SK-N-SH (cell line): Measurements from ENCODE around the gene SLC20A1. TPM values are rescaled to one million over a fixed set of nuclear protein-coding genes. Genes with fewer than 3 reads are reported as not detected.

Source experiments
- CTCF ChIA-PET: fragments of 300-600, 350-600 bp; formaldehyde crosslinking; extraction: SDS; loops from one replicate; lab custom pipeline; 2021; lab: Yijun Ruan, JAX
- POLR2A ChIA-PET: fragments of 350-600 bp; sonication (Branson Sonifier 250); formaldehyde crosslinking; extraction: SDS; loops from one replicate; lab custom pipeline; 2020; ENCODE audit warnings: antibody characterized with exemption, inconsistent platforms; lab: Yijun Ruan, JAX
- DNase-seq: peaks from one replicate; pipeline ENCODE4 v3.0.0; 2012
- H2AFZ ChIP-seq: fragments of 200-600 bp; sonication (generic); 2 replicates; pipeline ENCODE4 v1.8.1; 2016; ENCODE audit warnings: antibody characterized with exemption, mild to moderate bottlenecking, low read depth
- H3F3A ChIP-seq: fragments of 200-600 bp; sonication (generic); replicated peaks from 2 replicates; pipeline ENCODE3; 2016; ENCODE audit warnings: antibody characterized with exemption, mild to moderate bottlenecking; ENCODE audit not compliant: insufficient read depth
- H3K27ac ChIP-seq, 2 experiments: fragments of 200-500 bp in 1 of 2; fragments of 200-600 bp in 1 of 2; sonication (Bioruptor generic) in 1 of 2; sonication (generic), shearing (Covaris generic) in 1 of 2; 2 replicates each; pipeline versions ENCODE4 v1.5.1 to v1.6.1; 2014 to 2016; ENCODE audit warnings: low read depth in 2 of 2, inconsistent platforms in 1 of 2, low read length in 1 of 2, mild to moderate bottlenecking in 1 of 2, mixed read lengths in 1 of 2
- H3K27me3 ChIP-seq: fragments of 200-600 bp; sonication (generic), shearing (Covaris generic); 2 replicates; pipeline ENCODE4 v1.6.1; 2016; ENCODE audit warnings: mixed run types; ENCODE audit not compliant: insufficient read depth
- H3K36me3 ChIP-seq, 2 experiments: fragments of 200-500 bp in 1 of 2; fragments of 200-600 bp in 1 of 2; sonication (Bioruptor generic) in 1 of 2; sonication (generic) in 1 of 2; replicated peaks in 1 of 2; 2 replicates each; pipeline versions ENCODE3 to v1.5.1; 2014 to 2016; ENCODE audit warnings: low read length in 1 of 2, mild to moderate bottlenecking in 1 of 2; ENCODE audit not compliant: insufficient read depth in 2 of 2, control insufficient read depth in 1 of 2
- H3K4me1 ChIP-seq, 2 experiments: fragments of 200-500 bp in 1 of 2; fragments of 200-600 bp in 1 of 2; sonication (Bioruptor generic) in 1 of 2; sonication (generic), shearing (Covaris generic) in 1 of 2; 2 replicates each; pipeline versions ENCODE4 v1.5.1 to v1.6.1; 2014 to 2016; ENCODE audit warnings: low read depth in 1 of 2, low read length in 1 of 2, mixed run types in 1 of 2; ENCODE audit not compliant: insufficient read depth in 2 of 2, control insufficient read depth in 1 of 2
- H3K4me2 ChIP-seq: fragments of 200-600 bp; sonication (generic), shearing (Covaris generic); 2 replicates; pipeline ENCODE4 v1.6.1; 2017; ENCODE audit warnings: mixed run types
- H3K4me3 ChIP-seq, 2 experiments: fragments of 200-500 bp in 1 of 2; fragments of 200-600 bp in 1 of 2; sonication (Bioruptor generic) in 1 of 2; sonication (generic), shearing (Covaris generic) in 1 of 2; 2 replicates each; pipeline versions ENCODE4 v1.5.1 to v1.8.1; 2014 to 2016; ENCODE audit warnings: low read depth in 2 of 2, inconsistent platforms in 1 of 2, low read length in 1 of 2, mild to moderate bottlenecking in 1 of 2, mixed read lengths in 1 of 2, moderate library complexity in 1 of 2
- H3K79me2 ChIP-seq: fragments of 200-600 bp; sonication (generic); 2 replicates; pipeline ENCODE4 v1.8.1; 2017; ENCODE audit warnings: mild to moderate bottlenecking; ENCODE audit not compliant: insufficient read depth
- H3K9ac ChIP-seq: fragments of 200-600 bp; sonication (generic); 2 replicates; pipeline ENCODE4 v1.6.1; 2017; ENCODE audit warnings: mixed run types
- H3K9me2 ChIP-seq: fragments of 200-600 bp; sonication (generic); 2 replicates; pipeline ENCODE4 v1.6.1; 2017; ENCODE audit warnings: mixed run types
- H3K9me3 ChIP-seq: fragments of 200-600 bp; sonication (generic); 2 replicates; pipeline ENCODE4 v1.6.1; 2017; ENCODE audit warnings: mixed run types, mild to moderate bottlenecking, moderate library complexity
- H4K20me1 ChIP-seq: fragments of 200-600 bp; sonication (generic); 2 replicates; pipeline ENCODE4 v1.6.1; 2017; ENCODE audit warnings: mild to moderate bottlenecking, mixed run types; ENCODE audit not compliant: insufficient read depth
- ELF1 ChIP-seq: IDR thresholded peaks from 2 replicates; pipeline ENCODE4 v1.4.0; 2012
- FOSL2 ChIP-seq: IDR thresholded peaks from 2 replicates; pipeline ENCODE4 v1.4.0; 2012; ENCODE audit warnings: low read depth, mild to moderate bottlenecking, moderate library complexity, borderline replicate concordance
- FOXM1 ChIP-seq: IDR thresholded peaks from 2 replicates; pipeline ENCODE4 v1.4.0; 2012; ENCODE audit warnings: low read depth, mild to moderate bottlenecking
- MAX ChIP-seq: IDR thresholded peaks from 2 replicates; pipeline ENCODE4 v1.4.0; 2012; ENCODE audit warnings: low read depth
- MXI1 ChIP-seq: IDR thresholded peaks from 2 replicates; pipeline ENCODE4 v1.6.1; 2012; ENCODE audit warnings: mild to moderate bottlenecking, low read depth, low read length, improper control_type of control experiment
- PBX3 ChIP-seq: IDR thresholded peaks from 2 replicates; pipeline ENCODE4; 2012
- REST ChIP-seq: IDR thresholded peaks from 2 replicates; pipeline ENCODE4 v1.6.1; 2012; ENCODE audit warnings: mild to moderate bottlenecking, low read depth, low read length, moderate library complexity
- SMC3 ChIP-seq: IDR thresholded peaks from 2 replicates; pipeline ENCODE4 v1.6.1; 2012; ENCODE audit warnings: low read depth, low read length, improper control_type of control experiment
- TAF1 ChIP-seq: IDR thresholded peaks from 2 replicates; pipeline ENCODE4 v1.6.1; 2012; ENCODE audit warnings: low read depth, mild to moderate bottlenecking, low read length, moderate library complexity, borderline replicate concordance
- USF2 ChIP-seq: fragments of 150-350 bp; IDR thresholded peaks from 2 replicates; pipeline ENCODE4 v1.6.1; 2017; ENCODE audit warnings: antibody characterized with exemption, low read length, low read depth, borderline replicate concordance
- WGBS: methylation state at CpG from one replicate; pipeline ENCODE4 v1.1.6; 2017; ENCODE audit warnings: low lambda C conversion rate; 5-methylcytosine and 5-hydroxymethylcytosine counted together
- polyA plus RNA-seq, 3 experiments: library from polyadenylated mRNA; depleted of rRNA; stranded (reverse); fragments of >200 nt; gene quantifications; 2 replicates each; pipeline ENCODE4 v1.2.3, GENCODE V29; 2012

SLC20A1 gene
- polyA plus RNA-seq, 1 of the 3 experiments (the other 2 are of a cell fraction) = 56.3 TPM

- Histone ChIP-seq H3F3A (peaks cover 16% of the 10 kb centered on the region), H3K27me3 (no peaks in the 10 kb centered on the region), H3K9ac (peak overlapping the region; percentile 96), H3K4me2 (peak overlapping the region; percentile 77), H3K9me3 (no peaks in the 10 kb centered on the region), H3K27ac (peak overlapping the region; percentile 75 to 93), H2AFZ (no peak overlapping the region; the same call in 1 of the 2 replicates), H3K79me2 (peaks cover 69% of the 10 kb centered on the region), H4K20me1 (peaks cover 46% of the 10 kb centered on the region), H3K9me2 (no peaks in the 10 kb centered on the region), H3K36me3 (peaks cover 32 to 41% of the 10 kb centered on the region in 2 experiments), H3K4me3 (peak overlapping the region; percentile 62 to 76), H3K4me1 (peaks cover 19 to 42% of the 10 kb centered on the region in 2 experiments)
- peak; percentile 73 for DNase-seq
- POLR2A ChIA-PET = interaction anchor here (0.8 to 1.8 kb wide), 4 partner anchors 12 to 37 kb away, joined by 3 to 8 read pairs (median 4); no protein-coding TSS in a partner anchor
- TF ChIP-seq MAX (peak; percentile 26; the same call in 1 of the 2 replicates), MXI1 (peak; percentile 78), ELF1 (no peak), FOSL2 (no peak)
- CTCF ChIA-PET = interaction anchor here (0.9 to 3.2 kb wide), 6 partner anchors 13 to 116 kb away, joined by 3 to 26 read pairs (median 5); no protein-coding TSS in a partner anchor
- under 1% methylated on average over 34 of the region's 69 CpGs for WGBS
These were observed 472 bp downstream of the SLC20A1 start for GRCh38 chr2:112646102-112646719.

GRCh38 chr2:112646791-112647689, 1.3 kb downstream of the SLC20A1 start:
- peak; percentile 37 for DNase-seq
- POLR2A ChIA-PET = interaction anchor here (0.8 to 1.8 kb wide), 4 partner anchors 11 to 36 kb away, joined by 3 to 8 read pairs (median 4); no protein-coding TSS in a partner anchor
- peak overlapping the region; percentile 96; the same call in 1 of the 2 replicates for H3K9ac ChIP-seq
- peaks cover 19 to 34% of the 10 kb centered on the region in 2 experiments; a peak in 3 of 4 replicates for H3K4me1 ChIP-seq
- 8% methylated on average over 20 of the region's 20 CpGs for WGBS
- H3F3A ChIP-seq = peaks cover 8% of the 10 kb centered on the region
- CTCF ChIA-PET = interaction anchor here (1.0 to 3.2 kb wide), 8 partner anchors 12 to 80 kb away, joined by 3 to 26 read pairs (median 4); no protein-coding TSS in a partner anchor
- peak overlapping the region; percentile 75 to 93; a peak in 3 of 4 replicates for H3K27ac ChIP-seq
- H3K9me2 ChIP-seq = no peaks in the 10 kb centered on the region
- no peak overlapping the region for H2AFZ ChIP-seq
- H4K20me1 ChIP-seq = peaks cover 55% of the 10 kb centered on the region
- H3K4me3 ChIP-seq = peak overlapping the region; percentile 62 to 76
- peaks cover 40 to 49% of the 10 kb centered on the region in 2 experiments for H3K36me3 ChIP-seq
- H3K79me2 ChIP-seq = peaks cover 78% of the 10 kb centered on the region
- no peaks in the 10 kb centered on the region for H3K9me3 ChIP-seq
- H3K4me2 ChIP-seq = peak overlapping the region; percentile 77
- TF ChIP-seq SMC3 (no peak), USF2 (no peak), REST (no peak), PBX3 (peak; percentile 67), FOXM1 (no peak), TAF1 (no peak)
- H3K27me3 ChIP-seq = no peaks in the 10 kb centered on the region
